ENCODE measurements around the gene TNFAIP3.

TNFAIP3 gene

GRCh38 chr6:137849181-137849980 is 17.7 kb upstream of the TNFAIP3 start:
- Mint-ChIP-seq H3K27me3 (no peaks in the 10 kb centered on the region), H3K9me3 (no peaks in the 10 kb centered on the region)

GRCh38 chr6:137849981-137850714 is 16.9 kb upstream of the TNFAIP3 start:
- Mint-ChIP-seq H3K36me3 (ENCODE audit: low read depth) (no peaks in the 10 kb centered on the region), H3K4me1 (ENCODE audit: low read depth) (peaks cover 9% of the 10 kb centered on the region), H3K27ac (no peak overlapping the region), H3K9me3 (no peaks in the 10 kb centered on the region), H3K27me3 (no peaks in the 10 kb centered on the region), H3K4me3 (no peak overlapping the region)
- intact Hi-C loops (cut with micrococcal nuclease), result loop anchor here (5.0 kb wide), 1 partner anchor 38 kb away; no protein-coding TSS in a partner anchor

More at GRCh38 chr6:137849181-137849980, 17.7 kb upstream of the TNFAIP3 start:
- no peaks in the 10 kb centered on the region for H3K36me3 Mint-ChIP-seq (ENCODE audit: low read depth)
- H3K27ac Mint-ChIP-seq, result no peak overlapping the region
- intact Hi-C loops (cut with micrococcal nuclease), result loop anchor here (5.0 kb wide), 1 partner anchor 37 kb away; no protein-coding TSS in a partner anchor
- H3K4me1 Mint-ChIP-seq (ENCODE audit: low read depth), result peaks cover 9% of the 10 kb centered on the region
- H3K4me3 Mint-ChIP-seq, result no peak overlapping the region

GRCh38 chr6:137850816-137851602 is 16.1 kb upstream of the TNFAIP3 start:
- peaks cover 9% of the 10 kb centered on the region for H3K4me1 Mint-ChIP-seq (ENCODE audit: low read depth)
- intact Hi-C loops (cut with micrococcal nuclease), result no loop called here
- H3K36me3 Mint-ChIP-seq (ENCODE audit: low read depth), result no peaks in the 10 kb centered on the region
- peaks cover 4% of the 10 kb centered on the region for H3K9me3 Mint-ChIP-seq
- no peak overlapping the region for H3K27ac Mint-ChIP-seq
- H3K27me3 Mint-ChIP-seq, result no peaks in the 10 kb centered on the region
- H3K4me3 Mint-ChIP-seq, result no peak overlapping the region

GRCh38 chr6:137851669-137852068 is 15.4 kb upstream of the TNFAIP3 start:
- no peak overlapping the region for H3K4me3 Mint-ChIP-seq
- no peak overlapping the region for H3K27ac Mint-ChIP-seq
- peaks cover 5% of the 10 kb centered on the region for H3K9me3 Mint-ChIP-seq
- intact Hi-C loops (cut with micrococcal nuclease), result no loop called here
- H3K36me3 Mint-ChIP-seq (ENCODE audit: low read depth), result no peaks in the 10 kb centered on the region
- H3K27me3 Mint-ChIP-seq, result no peaks in the 10 kb centered on the region
- peaks cover 9% of the 10 kb centered on the region for H3K4me1 Mint-ChIP-seq (ENCODE audit: low read depth)

- Mint-ChIP-seq H3K27ac (no peak overlapping the region), H3K27me3 (no peaks in the 10 kb centered on the region), H3K9me3 (peaks cover 5% of the 10 kb centered on the region), H3K4me1 (ENCODE audit: low read depth) (peaks cover 9% of the 10 kb centered on the region), H3K36me3 (ENCODE audit: low read depth) (no peaks in the 10 kb centered on the region), H3K4me3 (no peak overlapping the region)
- intact Hi-C loops (cut with micrococcal nuclease), result no loop called here
These were observed 14.7 kb upstream of the TNFAIP3 start for GRCh38 chr6:137852346-137852745.

GRCh38 chr6:137852811-137853210 is 14.2 kb upstream of the TNFAIP3 start:
- intact Hi-C loops (cut with micrococcal nuclease), result no loop called here
- Mint-ChIP-seq H3K36me3 (ENCODE audit: low read depth) (no peaks in the 10 kb centered on the region), H3K27me3 (peaks cover 3% of the 10 kb centered on the region), H3K9me3 (peaks cover 5% of the 10 kb centered on the region), H3K4me1 (ENCODE audit: low read depth) (peaks cover 9% of the 10 kb centered on the region), H3K4me3 (no peak overlapping the region), H3K27ac (no peak overlapping the region)

GRCh38 chr6:137853569-137854213 is 13.4 kb upstream of the TNFAIP3 start:
- peaks cover 3% of the 10 kb centered on the region for H3K27me3 Mint-ChIP-seq
- intact Hi-C loops (cut with micrococcal nuclease), result no loop called here
- H3K4me1 Mint-ChIP-seq (ENCODE audit: low read depth), result peaks cover 9% of the 10 kb centered on the region
- H3K9me3 Mint-ChIP-seq, result peaks cover 5% of the 10 kb centered on the region
- H3K4me3 Mint-ChIP-seq, result no peak overlapping the region
- H3K27ac Mint-ChIP-seq, result no peak overlapping the region
- no peaks in the 10 kb centered on the region for H3K36me3 Mint-ChIP-seq (ENCODE audit: low read depth)

- H3K27ac Mint-ChIP-seq, result no peak overlapping the region
- intact Hi-C loops (cut with micrococcal nuclease), result no loop called here
These were observed 10.7 kb upstream of the TNFAIP3 start for GRCh38 chr6:137856138-137856898.

GRCh38 chr6:137859025-137859424 is 8.0 kb upstream of the TNFAIP3 start:
- no peak overlapping the region for H3K4me3 Mint-ChIP-seq
- peaks cover 20% of the 10 kb centered on the region for H3K4me1 Mint-ChIP-seq (ENCODE audit: low read depth)
- H3K9me3 Mint-ChIP-seq, result peaks cover 5% of the 10 kb centered on the region
- intact Hi-C loops (cut with micrococcal nuclease), result no loop called here
- H3K36me3 Mint-ChIP-seq (ENCODE audit: low read depth), result no peaks in the 10 kb centered on the region
- no peak overlapping the region for H3K27ac Mint-ChIP-seq
- H3K27me3 Mint-ChIP-seq, result peaks cover 3% of the 10 kb centered on the region

More at GRCh38 chr6:137856138-137856898, 10.7 kb upstream of the TNFAIP3 start:
- Mint-ChIP-seq H3K4me1 (ENCODE audit: low read depth) (peaks cover 15% of the 10 kb centered on the region), H3K4me3 (no peak overlapping the region), H3K27me3 (peaks cover 3% of the 10 kb centered on the region), H3K9me3 (peaks cover 5% of the 10 kb centered on the region), H3K36me3 (ENCODE audit: low read depth) (no peaks in the 10 kb centered on the region)

- Mint-ChIP-seq H3K27ac (no peak overlapping the region), H3K36me3 (ENCODE audit: low read depth) (no peaks in the 10 kb centered on the region), H3K27me3 (peaks cover 3% of the 10 kb centered on the region), H3K4me3 (no peak overlapping the region), H3K4me1 (ENCODE audit: low read depth) (peaks cover 27% of the 10 kb centered on the region), H3K9me3 (peaks cover 5% of the 10 kb centered on the region)
- intact Hi-C loops (cut with micrococcal nuclease), result no loop called here
These were observed 6.6 kb upstream of the TNFAIP3 start for GRCh38 chr6:137860394-137861005.

GRCh38 chr6:137861550-137862337 is 5.3 kb upstream of the TNFAIP3 start:
- H3K4me1 Mint-ChIP-seq (ENCODE audit: low read depth), result peaks cover 35% of the 10 kb centered on the region
- H3K27ac Mint-ChIP-seq, result no peak overlapping the region
- H3K4me3 Mint-ChIP-seq, result no peak overlapping the region
- intact Hi-C loops (cut with micrococcal nuclease), result no loop called here
- no peaks in the 10 kb centered on the region for H3K36me3 Mint-ChIP-seq (ENCODE audit: low read depth)
- peaks cover 5% of the 10 kb centered on the region for H3K27me3 Mint-ChIP-seq
- H3K9me3 Mint-ChIP-seq, result no peaks in the 10 kb centered on the region

- Mint-ChIP-seq H3K9me3 (no peaks in the 10 kb centered on the region), H3K36me3 (ENCODE audit: low read depth) (peaks cover 6% of the 10 kb centered on the region), H3K4me3 (no peak overlapping the region), H3K27me3 (peaks cover 3% of the 10 kb centered on the region), H3K27ac (no peak overlapping the region), H3K4me1 (ENCODE audit: low read depth) (peaks cover 35% of the 10 kb centered on the region)
- intact Hi-C loops (cut with micrococcal nuclease), result no loop called here
These were observed 4.5 kb upstream of the TNFAIP3 start for GRCh38 chr6:137862419-137863090.

Measured in dendritic cell treated with granulocyte-macrophage colony-stimulating factor and Interleukin-4, amounts not matched to agents 40 ng/mL and 50 ng/mL, for 4 days (primary cell).